ENCODE data around the gene ITFG2. TPM values are rescaled to one million over a fixed set of nuclear protein-coding genes. Genes with fewer than 3 reads are reported as not detected.
A peak's percentile ranks its signal among the peaks of the same experiment; 100 is the strongest.
"Not testable (repeated sequence)": the region's sequence is repeated elsewhere in the genome, so short reads cannot be mapped to it uniquely, and the experiment has no call there.

ITFG2 gene
- 10 to 100 TPM; 24.6 to 25.5 TPM for total RNA-seq

- Mint-ChIP-seq H3K36me3 (peaks cover 14% of the 10 kb centered on the region), H3K4me3 (peak within 1 kb of the TSS; percentile 98), H3K4me1 (peaks cover 26% of the 10 kb centered on the region), H3K27ac (peak within 1 kb of the TSS; percentile 100), H3K9me3 (peaks cover 1% of the 10 kb centered on the region), H3K27me3 (no peaks in the 10 kb centered on the region)
- peak; percentile 96 for DNase-seq
Measured at GRCh38 chr12:2812290-2813213, at the start of gene ITFG2. ITFG2 (plus strand) TSS chr12:2812668; CDS start chr12:2812761, 93 bp downstream.

- no peak overlapping the region for H3K27ac Mint-ChIP-seq
Measured at GRCh38 chr12:2764398-2764797, 48.1 kb upstream of the ITFG2 start.

GRCh38 chr12:2765052-2765451 lies 47.4 kb upstream of the ITFG2 start:
- H3K4me1 Mint-ChIP-seq: no peaks in the 10 kb centered on the region
- no peak for DNase-seq
- H3K27me3 Mint-ChIP-seq: no peaks in the 10 kb centered on the region
- no peaks in the 10 kb centered on the region for H3K36me3 Mint-ChIP-seq
- H3K9me3 Mint-ChIP-seq: no peaks in the 10 kb centered on the region
- H3K27ac Mint-ChIP-seq: no peak overlapping the region
- no peak overlapping the region for H3K4me3 Mint-ChIP-seq

More at GRCh38 chr12:2764398-2764797, 48.1 kb upstream of the ITFG2 start:
- Mint-ChIP-seq H3K27me3 (no peaks in the 10 kb centered on the region), H3K4me1 (no peaks in the 10 kb centered on the region), H3K4me3 (no peak overlapping the region), H3K36me3 (no peaks in the 10 kb centered on the region), H3K9me3 (no peaks in the 10 kb centered on the region)
- no peak for DNase-seq

- DNase-seq: no peak
- Mint-ChIP-seq H3K27me3 (no peaks in the 10 kb centered on the region), H3K4me1 (no peaks in the 10 kb centered on the region), H3K4me3 (no peak overlapping the region), H3K27ac (no peak overlapping the region), H3K36me3 (no peaks in the 10 kb centered on the region), H3K9me3 (no peaks in the 10 kb centered on the region)
Measured at GRCh38 chr12:2765608-2766007, 46.9 kb upstream of the ITFG2 start.

GRCh38 chr12:2768224-2768961 lies 44.1 kb upstream of the ITFG2 start:
- no peak for DNase-seq
- H3K36me3 Mint-ChIP-seq: no peaks in the 10 kb centered on the region
- no peaks in the 10 kb centered on the region for H3K27me3 Mint-ChIP-seq
- no peak overlapping the region for H3K4me3 Mint-ChIP-seq
- no peaks in the 10 kb centered on the region for H3K9me3 Mint-ChIP-seq
- H3K4me1 Mint-ChIP-seq: no peaks in the 10 kb centered on the region
- no peak overlapping the region for H3K27ac Mint-ChIP-seq

GRCh38 chr12:2769866-2770533 lies 42.5 kb upstream of the ITFG2 start:
- Mint-ChIP-seq H3K27ac (no peak overlapping the region), H3K36me3 (no peaks in the 10 kb centered on the region), H3K27me3 (no peaks in the 10 kb centered on the region), H3K4me1 (no peaks in the 10 kb centered on the region), H3K4me3 (no peak overlapping the region), H3K9me3 (no peaks in the 10 kb centered on the region)
- DNase-seq: no peak

- not testable (repeated sequence) for H3K9me3 Mint-ChIP-seq, H3K27me3 Mint-ChIP-seq, DNase-seq, H3K4me1 Mint-ChIP-seq, H3K4me3 Mint-ChIP-seq, H3K36me3 Mint-ChIP-seq, H3K27ac Mint-ChIP-seq
Measured at GRCh38 chr12:2770544-2770943, 41.9 kb upstream of the ITFG2 start.

- no peak overlapping the region for H3K27ac Mint-ChIP-seq
- no peaks in the 10 kb centered on the region for H3K4me1 Mint-ChIP-seq
- no peaks in the 10 kb centered on the region for H3K36me3 Mint-ChIP-seq
- no peak overlapping the region for H3K4me3 Mint-ChIP-seq
- no peak for DNase-seq
- H3K9me3 Mint-ChIP-seq: no peaks in the 10 kb centered on the region
- no peaks in the 10 kb centered on the region for H3K27me3 Mint-ChIP-seq
Measured at GRCh38 chr12:2772370-2772769, 40.1 kb upstream of the ITFG2 start.

- DNase-seq: no peak
- H3K9me3 Mint-ChIP-seq: no peaks in the 10 kb centered on the region
- H3K36me3 Mint-ChIP-seq: no peaks in the 10 kb centered on the region
- no peaks in the 10 kb centered on the region for H3K27me3 Mint-ChIP-seq
- no peak overlapping the region for H3K4me3 Mint-ChIP-seq
- H3K4me1 Mint-ChIP-seq: no peaks in the 10 kb centered on the region
- H3K27ac Mint-ChIP-seq: no peak overlapping the region
Measured at GRCh38 chr12:2773199-2773875, 39.1 kb upstream of the ITFG2 start.

GRCh38 chr12:2775431-2775830 lies 37.0 kb upstream of the ITFG2 start:
- no peak for DNase-seq

GRCh38 chr12:2776129-2776806 lies 36.2 kb upstream of the ITFG2 start:
- Mint-ChIP-seq H3K9me3 (no peaks in the 10 kb centered on the region), H3K27ac (no peak overlapping the region), H3K27me3 (no peaks in the 10 kb centered on the region), H3K36me3 (no peaks in the 10 kb centered on the region), H3K4me3 (no peak overlapping the region), H3K4me1 (no peaks in the 10 kb centered on the region)
- no peak for DNase-seq

More at GRCh38 chr12:2775431-2775830, 37.0 kb upstream of the ITFG2 start:
- Mint-ChIP-seq H3K36me3 (no peaks in the 10 kb centered on the region), H3K27ac (no peak overlapping the region), H3K27me3 (no peaks in the 10 kb centered on the region), H3K9me3 (no peaks in the 10 kb centered on the region), H3K4me3 (no peak overlapping the region), H3K4me1 (no peaks in the 10 kb centered on the region)

GRCh38 chr12:2779281-2779680 lies 33.2 kb upstream of the ITFG2 start:
- Mint-ChIP-seq H3K9me3 (no peaks in the 10 kb centered on the region), H3K4me3 (no peak overlapping the region), H3K27me3 (peaks cover 11% of the 10 kb centered on the region), H3K27ac (no peak overlapping the region), H3K36me3 (no peaks in the 10 kb centered on the region), H3K4me1 (peaks cover 10% of the 10 kb centered on the region)
- no peak for DNase-seq

GRCh38 chr12:2783936-2784600 lies 28.4 kb upstream of the ITFG2 start:
- Mint-ChIP-seq H3K9me3 (no peaks in the 10 kb centered on the region), H3K36me3 (no peaks in the 10 kb centered on the region), H3K27me3 (peaks cover 11% of the 10 kb centered on the region), H3K4me3 (peak overlapping the region; percentile 66), H3K27ac (no peak overlapping the region), H3K4me1 (peaks cover 11% of the 10 kb centered on the region)
- DNase-seq: peak; percentile 32

- Mint-ChIP-seq H3K27ac (no peak overlapping the region), H3K27me3 (peaks cover 11% of the 10 kb centered on the region), H3K4me1 (peaks cover 11% of the 10 kb centered on the region), H3K4me3 (no peak overlapping the region), H3K36me3 (no peaks in the 10 kb centered on the region), H3K9me3 (no peaks in the 10 kb centered on the region)
- DNase-seq: no peak
Measured at GRCh38 chr12:2785017-2785416, 27.5 kb upstream of the ITFG2 start.

Measured in activated naive CD8-positive, alpha-beta T cell treated with anti-CD3 and anti-CD28 coated beads for 36 hours (primary cell).